ENCODE data around the gene SMARCC2. TPM values are rescaled to one million over a fixed set of nuclear protein-coding genes. Genes with fewer than 3 reads are reported as not detected.
"Not testable (repeated sequence)": the region's sequence is repeated elsewhere in the genome, so short reads cannot be mapped to it uniquely, and the experiment has no call there.

Gene SMARCC2
- total RNA-seq, 2 donors from 2014 or later = 80.1 to 84.2 TPM

DNA sequence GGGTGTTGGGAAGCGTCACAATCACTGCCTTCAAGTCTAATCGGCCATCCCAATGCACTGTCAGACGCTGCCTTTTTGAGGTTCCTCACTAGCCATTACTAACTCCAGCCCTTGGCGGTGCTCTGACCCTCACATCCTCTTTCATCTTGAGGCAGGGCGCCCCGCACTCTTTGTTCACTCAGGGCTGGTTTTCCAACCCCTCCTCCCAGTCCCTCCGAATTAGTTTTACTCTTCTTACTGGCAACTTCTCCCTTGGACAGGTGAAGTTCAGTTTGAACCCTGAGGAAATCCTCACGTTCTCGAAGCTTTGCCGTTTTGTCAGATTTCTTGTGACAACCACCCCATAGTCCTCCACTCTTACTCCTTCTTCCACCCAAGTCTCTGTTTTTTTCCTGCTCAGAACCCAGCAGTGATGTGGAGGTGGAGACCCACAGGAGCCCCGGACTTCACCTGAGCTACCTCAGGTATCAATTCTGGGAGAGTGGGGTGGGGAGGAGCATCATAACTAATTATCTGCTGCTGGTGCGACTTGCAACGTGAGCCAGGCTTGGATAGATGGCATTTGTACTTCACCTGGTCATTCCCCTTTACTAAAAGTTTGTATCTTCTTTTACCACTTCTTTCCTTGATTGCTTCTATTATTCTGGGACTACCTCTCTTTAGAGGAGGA, 70.5 kb downstream of the SMARCC2 start:
- H3K27me3 ChIP-seq = no peaks in the 10 kb centered on the region
- no peak for DNase-seq
- no peak for TF ChIP-seq CTCF (IDR thresholded peaks at IDR 0.05)
- peak overlapping the region; percentile 49 for H3K4me3 ChIP-seq
- no peaks in the 10 kb centered on the region for H3K9me3 ChIP-seq
- H3K27ac ChIP-seq = peak overlapping the region; percentile 95
- H3K36me3 ChIP-seq = no peaks in the 10 kb centered on the region
- intact Hi-C loops (cut with DNase I) = loop anchor here (10.0 kb wide), 1 partner anchor 74 kb away; the partner anchor contains the start of gene RPS26
- H3K9ac ChIP-seq (ENCODE audit: low read depth in 2 of 2, low read length in 2 of 2) = peak overlapping the region; percentile 81 to 100
- peaks cover 8% of the 10 kb centered on the region for H3K4me1 ChIP-seq

DNA sequence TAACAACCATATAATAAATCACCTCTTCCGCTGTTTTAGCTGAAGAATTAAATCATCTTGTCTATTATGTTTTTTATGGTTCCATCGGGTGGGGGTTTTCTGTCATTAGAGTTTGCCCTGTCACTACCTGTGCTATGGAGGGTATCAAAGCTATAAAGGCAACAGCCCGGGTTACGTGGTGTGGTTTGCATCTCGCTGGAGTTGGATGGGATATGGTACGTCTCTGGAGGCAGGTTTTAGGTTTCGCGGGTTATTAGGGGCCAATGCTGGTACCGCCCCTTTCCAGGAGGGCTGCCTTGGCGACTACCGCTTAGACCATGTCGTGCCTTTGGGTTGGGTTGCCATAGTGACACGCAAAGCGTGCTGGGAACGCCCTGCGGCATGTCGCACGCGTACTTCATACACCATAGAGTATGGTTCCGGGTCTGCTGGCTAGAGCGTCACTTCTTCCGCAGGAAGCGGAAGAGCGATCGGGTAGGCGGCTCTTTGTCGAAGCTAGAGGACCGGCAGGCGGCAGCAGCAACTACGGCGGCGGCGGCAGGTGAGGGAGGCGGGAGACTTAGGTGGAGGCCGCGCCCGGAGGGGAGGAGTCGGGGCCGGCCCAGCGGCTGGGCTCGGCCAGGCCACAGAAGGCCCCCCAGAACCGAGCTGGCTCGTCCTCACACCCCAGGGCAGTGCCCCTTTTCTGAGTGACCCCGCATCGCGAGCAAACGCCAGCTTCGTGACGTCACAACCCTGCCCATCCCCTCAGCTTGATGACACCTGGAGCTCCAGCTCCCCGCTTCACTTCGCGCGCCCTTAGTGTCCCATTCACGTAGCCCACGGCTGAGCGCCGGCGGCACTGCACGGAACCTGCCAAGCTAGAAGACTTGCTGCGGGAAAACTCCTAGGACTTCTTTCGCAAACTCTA, 71.2 kb downstream of the SMARCC2 start, which contains the start of gene ZC3H10:
ZC3H10 (plus strand) TSS at position 489 of the 910 bp plus-strand sequence. CDS start 2,297 bp downstream, outside the sequence.
- peak within 1 kb of the TSS; percentile 81 to 100 for H3K9ac ChIP-seq (ENCODE audit: low read depth in 2 of 2, low read length in 2 of 2)
- intact Hi-C loops (cut with DNase I) = loop anchor here (2.0 to 10.0 kb wide), 2 partner anchors 39 to 73 kb away; partner anchors contain the start of gene RPS26
- DNase-seq = peak; percentile 99
- peak within 1 kb of the TSS; percentile 49 for H3K4me3 ChIP-seq
- no peak for TF ChIP-seq CTCF (IDR thresholded peaks at IDR 0.05)
- H3K27me3 ChIP-seq = no peaks in the 10 kb centered on the region
- H3K9me3 ChIP-seq = no peaks in the 10 kb centered on the region
- H3K4me1 ChIP-seq = peaks cover 8% of the 10 kb centered on the region
- H3K36me3 ChIP-seq = no peaks in the 10 kb centered on the region
- H3K27ac ChIP-seq = peak within 1 kb of the TSS; percentile 95

- not testable (repeated sequence) for H3K36me3 ChIP-seq, H3K9me3 ChIP-seq, DNase-seq, H3K27me3 ChIP-seq, H3K4me1 ChIP-seq
- Histone ChIP-seq H3K4me3 (peak overlapping the region; percentile 49), H3K27ac (peak overlapping the region; percentile 95), H3K9ac (ENCODE audit: low read depth in 2 of 2, low read length in 2 of 2) (peak overlapping the region; percentile 76 to 100)
- intact Hi-C loops (cut with DNase I) = loop anchor here (2.0 to 10.0 kb wide), 2 partner anchors 38 to 72 kb away; partner anchors contain the start of gene RPS26
Measured at GRCh38 chr12:56117082-56117706, 72.1 kb downstream of the SMARCC2 start.

DNA sequence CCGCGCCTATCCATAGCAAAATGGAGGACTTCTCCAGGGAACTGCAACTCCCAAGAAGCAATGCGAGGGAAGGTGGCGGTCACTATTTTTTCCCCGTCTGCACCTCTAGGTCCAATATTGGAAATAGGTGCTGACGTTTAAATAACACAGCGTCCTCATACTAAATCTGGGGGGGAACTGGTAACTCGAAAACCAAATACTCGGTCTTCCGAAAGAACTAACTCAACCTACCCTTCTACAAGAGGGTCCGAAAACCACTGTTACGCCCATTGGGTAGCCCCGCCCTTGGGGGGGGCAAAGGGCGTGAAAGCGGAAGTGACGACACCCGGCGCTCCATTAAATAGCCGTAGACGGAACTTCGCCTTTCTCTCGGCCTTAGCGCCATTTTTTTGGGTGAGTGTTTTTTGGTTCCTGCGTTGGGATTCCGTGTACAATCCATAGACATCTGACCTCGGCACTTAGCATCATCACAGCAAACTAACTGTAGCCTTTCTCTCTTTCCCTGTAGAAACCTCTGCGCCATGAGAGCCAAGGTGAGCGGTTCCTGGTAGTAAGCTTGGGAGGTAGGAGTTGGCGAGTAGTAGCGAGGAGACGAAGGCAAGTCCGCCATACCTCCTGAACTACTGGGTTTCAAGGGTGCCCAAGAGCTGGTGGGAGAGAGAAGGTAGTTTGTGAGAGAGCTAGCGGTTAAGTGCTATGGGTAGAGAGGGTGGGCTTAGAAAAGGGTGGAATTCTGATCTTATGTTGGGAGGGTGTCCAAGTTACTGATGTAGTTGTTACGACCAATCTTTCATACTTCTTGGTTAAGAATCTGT, 72.8 kb downstream of the SMARCC2 start, which contains the start of gene RPL41:
RPL41 (plus strand) TSS at position 367 of the 815 bp plus-strand sequence.
- H3K36me3 ChIP-seq = peaks cover 4% of the 10 kb centered on the region
- H3K9me3 ChIP-seq = no peaks in the 10 kb centered on the region
- peak; percentile 96 for DNase-seq
- no peak for TF ChIP-seq CTCF (IDR thresholded peaks at IDR 0.05)
- peaks cover 8% of the 10 kb centered on the region for H3K4me1 ChIP-seq
- H3K27ac ChIP-seq = peak within 1 kb of the TSS; percentile 95
- H3K9ac ChIP-seq (ENCODE audit: low read depth in 2 of 2, low read length in 2 of 2) = peak within 1 kb of the TSS; percentile 76 to 100
- H3K4me3 ChIP-seq = peak within 1 kb of the TSS; percentile 49
- intact Hi-C loops (cut with DNase I) = loop anchor here (2.0 to 10.0 kb wide), 2 partner anchors 38 to 72 kb away; partner anchors contain the start of gene RPS26
- no peaks in the 10 kb centered on the region for H3K27me3 ChIP-seq

DNA sequence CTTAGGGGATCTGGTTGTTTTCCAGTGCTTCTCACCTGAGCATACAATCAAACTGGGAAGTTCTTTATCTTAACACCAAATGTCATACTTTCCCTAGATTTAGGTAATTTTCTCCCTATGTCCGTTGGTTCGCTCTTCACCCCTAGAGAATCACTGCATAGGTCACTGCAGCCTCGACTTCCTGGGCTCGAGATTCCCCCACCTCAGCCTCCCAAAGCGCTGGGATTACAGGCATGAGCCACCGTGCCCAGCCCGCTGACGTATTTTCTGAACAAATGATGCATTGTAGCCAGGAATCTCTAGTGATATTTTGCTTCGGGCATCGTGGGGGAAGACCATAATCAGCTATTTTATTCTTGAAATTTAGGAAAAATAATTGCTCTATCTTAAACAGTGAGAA, 74.0 kb downstream of the SMARCC2 start:
- Histone ChIP-seq H3K36me3 (peaks cover 6% of the 10 kb centered on the region), H3K9me3 (no peaks in the 10 kb centered on the region), H3K27me3 (no peaks in the 10 kb centered on the region), H3K4me3 (peak overlapping the region; percentile 49), H3K4me1 (peaks cover 8% of the 10 kb centered on the region), H3K9ac (ENCODE audit: low read depth in 2 of 2, low read length in 2 of 2) (peak overlapping the region; percentile 57 to 64), H3K27ac (peak overlapping the region; percentile 95)
- no peak for DNase-seq
- no peak for TF ChIP-seq CTCF (IDR thresholded peaks at IDR 0.05)
- intact Hi-C loops (cut with DNase I) = loop anchor here (10.0 kb wide), 1 partner anchor 71 kb away; the partner anchor contains the start of gene RPS26
